ENCODE data around the gene SKOR2. TPM values are rescaled to one million over a fixed set of nuclear protein-coding genes. Genes with fewer than 3 reads are reported as not detected.

Gene SKOR2
- total RNA-seq, result under 1 TPM in 1 of 2 donors, not detected in 1; 0.18 TPM
- polyA plus RNA-seq (2013, experiment 1 of 2), result 0.43 TPM
- 0.66 TPM for polyA plus RNA-seq (2013, experiment 2 of 2)
- long read RNA-seq, experiment 1, result 0 reads
- long read RNA-seq, experiment 2, result 0 reads
- long read RNA-seq, experiment 3, result 0 reads
- long read RNA-seq, experiment 4, result 0 reads

DNA sequence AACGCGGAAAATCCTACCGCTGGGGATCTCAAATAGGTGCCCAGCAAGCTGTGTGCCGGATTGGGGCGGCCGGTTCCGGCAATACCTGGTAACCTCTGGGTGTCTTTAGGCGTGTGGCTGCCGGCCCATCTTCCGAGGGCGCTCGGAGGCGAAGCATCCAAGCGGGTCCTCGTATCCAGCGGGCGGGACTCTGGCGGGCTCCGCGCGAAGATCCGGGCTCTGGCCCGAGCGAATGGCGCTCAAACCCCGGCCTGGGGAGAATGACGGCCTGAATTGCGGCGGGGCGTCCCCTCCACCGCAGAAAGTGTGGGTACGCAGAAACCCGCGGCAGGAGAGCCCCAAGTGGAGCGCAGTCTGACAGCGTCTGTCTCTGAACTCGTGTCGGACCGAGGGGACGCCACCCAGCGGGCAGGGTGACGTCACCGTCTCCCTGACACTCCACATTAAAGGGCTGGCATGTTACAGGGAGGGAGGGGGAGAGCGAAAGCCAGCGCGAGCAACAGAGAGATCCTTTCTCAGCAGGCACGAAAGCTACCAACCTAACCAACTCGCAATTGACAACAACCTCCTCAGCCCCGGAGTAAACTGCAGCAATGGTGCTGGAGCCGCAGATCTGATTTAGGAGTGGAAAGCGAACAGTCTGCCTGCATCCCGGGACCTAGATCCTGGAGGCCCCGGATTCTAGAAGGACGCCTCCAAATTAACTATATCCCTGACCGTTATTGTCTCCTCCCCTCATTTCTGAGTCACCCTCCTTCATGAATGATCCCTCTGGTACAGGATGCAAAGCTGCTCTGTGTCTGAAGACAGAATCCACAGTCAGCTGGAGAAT is at the start of gene SKOR2:
TSS of gene SKOR2 (minus strand) at position 372 of the 832 bp plus-strand sequence. CDS start 2,477 bp downstream, outside the sequence.
- no peak for TF ChIP-seq CTCF (conservative IDR thresholded peaks at IDR 0.05)
- Mint-ChIP-seq H3K36me3 (ENCODE audit: low read depth) (peaks cover 2% of the 10 kb centered on the region), H3K27me3 (ENCODE audit: insufficient read depth) (peaks cover 91% of the 10 kb centered on the region), H3K9me3 (peaks cover 14% of the 10 kb centered on the region), H3K4me3 (peak within 1 kb of the TSS; percentile 49), H3K4me1 (peaks cover 5% of the 10 kb centered on the region), H3K27ac (no peak within 1 kb of the TSS)
- Histone ChIP-seq H3K36me3 (ENCODE audit: control insufficient read depth, insufficient read depth, low read length) (no peaks in the 10 kb centered on the region), H3K4me3 (ENCODE audit: low read length) (peak within 1 kb of the TSS; percentile 49), H3K9ac (ENCODE audit: extremely low read depth, low read length, poor library complexity, severe bottlenecking) (no peak within 1 kb of the TSS), H3K27ac (ENCODE audit: low read depth, low read length) (no peak within 1 kb of the TSS), H3K4me1 (ENCODE audit: control insufficient read depth, insufficient read depth, low read length) (no peaks in the 10 kb centered on the region), H3K9me3 (ENCODE audit: control insufficient read depth, low read length) (no peaks in the 10 kb centered on the region), H3K27me3 (ENCODE audit: control insufficient read depth, insufficient read depth, low read length, poor library complexity, severe bottlenecking) (peaks cover 98% of the 10 kb centered on the region)
- peak; percentile 78 for DNase-seq
- WGBS, 2 experiments (ENCODE audit: insufficient coverage in 1 of 2, insufficient read length in 1 of 2), result 2 to 6% methylated on average over 17 to 54 of the region's 55 CpGs

GRCh38 chr18:47296462-47296861 is 45.0 kb upstream of the SKOR2 start:
- Mint-ChIP-seq H3K36me3 (ENCODE audit: low read depth) (no peaks in the 10 kb centered on the region), H3K4me1 (no peaks in the 10 kb centered on the region), H3K27me3 (ENCODE audit: insufficient read depth) (peaks cover 7% of the 10 kb centered on the region), H3K9me3 (peaks cover 21% of the 10 kb centered on the region), H3K27ac (no peak overlapping the region), H3K4me3 (no peak overlapping the region)
- no peaks in the 10 kb centered on the region for H3K27me3 ChIP-seq (ENCODE audit: control insufficient read depth, insufficient read depth, low read length, poor library complexity, severe bottlenecking)
- no peak for DNase-seq
- H3K4me3 ChIP-seq (ENCODE audit: low read length), result no peak overlapping the region
- H3K27ac ChIP-seq (ENCODE audit: low read depth, low read length), result no peak overlapping the region
- no peak overlapping the region for H3K9ac ChIP-seq (ENCODE audit: extremely low read depth, low read length, poor library complexity, severe bottlenecking)
- no peak for TF ChIP-seq CTCF (conservative IDR thresholded peaks at IDR 0.05)
- 77% methylated on average over 1 of the region's 1 CpG; no CpG with 5 or more reads in 1 of the 2 experiments for WGBS, 2 experiments (ENCODE audit: insufficient coverage in 1 of 2, insufficient read length in 1 of 2)
- H3K36me3 ChIP-seq (ENCODE audit: control insufficient read depth, insufficient read depth, low read length), result no peaks in the 10 kb centered on the region
- no peaks in the 10 kb centered on the region for H3K4me1 ChIP-seq (ENCODE audit: control insufficient read depth, insufficient read depth, low read length)
- H3K9me3 ChIP-seq (ENCODE audit: control insufficient read depth, low read length), result peaks cover 19% of the 10 kb centered on the region

- Mint-ChIP-seq H3K36me3 (ENCODE audit: low read depth) (no peaks in the 10 kb centered on the region), H3K27me3 (ENCODE audit: insufficient read depth) (peaks cover 11% of the 10 kb centered on the region), H3K27ac (no peak overlapping the region), H3K4me3 (no peak overlapping the region), H3K4me1 (no peaks in the 10 kb centered on the region), H3K9me3 (peaks cover 16% of the 10 kb centered on the region)
- no peak for TF ChIP-seq CTCF (conservative IDR thresholded peaks at IDR 0.05)
- H3K4me3 ChIP-seq (ENCODE audit: low read length), result no peak overlapping the region
- H3K36me3 ChIP-seq (ENCODE audit: control insufficient read depth, insufficient read depth, low read length), result no peaks in the 10 kb centered on the region
- no peak overlapping the region for H3K27ac ChIP-seq (ENCODE audit: low read depth, low read length)
- H3K9me3 ChIP-seq (ENCODE audit: control insufficient read depth, low read length), result peaks cover 11% of the 10 kb centered on the region
- H3K9ac ChIP-seq (ENCODE audit: extremely low read depth, low read length, poor library complexity, severe bottlenecking), result no peak overlapping the region
- whole genome bisulfite sequencing, 2 experiments (ENCODE audit: insufficient coverage in 1 of 2, insufficient read length in 1 of 2), result 78 to 90% methylated on average over 3 of the region's 3 CpGs
- DNase-seq, result no peak
- no peaks in the 10 kb centered on the region for H3K27me3 ChIP-seq (ENCODE audit: control insufficient read depth, insufficient read depth, low read length, poor library complexity, severe bottlenecking)
- H3K4me1 ChIP-seq (ENCODE audit: control insufficient read depth, insufficient read depth, low read length), result no peaks in the 10 kb centered on the region
Observed at GRCh38 chr18:47294801-47295200, 43.3 kb upstream of the SKOR2 start.

Measured in endodermal cell (in vitro differentiated cells).